HG02840 (cell line): ENCODE data around the gene UNC5B.

Experiments
- ATAC-seq: cut with Tn5 transposase; IDR thresholded peaks from one replicate; pipeline ENCODE4 v1.9.1; 2021; ENCODE audit warnings: mild to moderate bottlenecking, moderate library complexity, moderate number of reproducible peaks; ENCODE audit not compliant: unreplicated experiment, low FRiP score

UNC5B gene

DNA sequence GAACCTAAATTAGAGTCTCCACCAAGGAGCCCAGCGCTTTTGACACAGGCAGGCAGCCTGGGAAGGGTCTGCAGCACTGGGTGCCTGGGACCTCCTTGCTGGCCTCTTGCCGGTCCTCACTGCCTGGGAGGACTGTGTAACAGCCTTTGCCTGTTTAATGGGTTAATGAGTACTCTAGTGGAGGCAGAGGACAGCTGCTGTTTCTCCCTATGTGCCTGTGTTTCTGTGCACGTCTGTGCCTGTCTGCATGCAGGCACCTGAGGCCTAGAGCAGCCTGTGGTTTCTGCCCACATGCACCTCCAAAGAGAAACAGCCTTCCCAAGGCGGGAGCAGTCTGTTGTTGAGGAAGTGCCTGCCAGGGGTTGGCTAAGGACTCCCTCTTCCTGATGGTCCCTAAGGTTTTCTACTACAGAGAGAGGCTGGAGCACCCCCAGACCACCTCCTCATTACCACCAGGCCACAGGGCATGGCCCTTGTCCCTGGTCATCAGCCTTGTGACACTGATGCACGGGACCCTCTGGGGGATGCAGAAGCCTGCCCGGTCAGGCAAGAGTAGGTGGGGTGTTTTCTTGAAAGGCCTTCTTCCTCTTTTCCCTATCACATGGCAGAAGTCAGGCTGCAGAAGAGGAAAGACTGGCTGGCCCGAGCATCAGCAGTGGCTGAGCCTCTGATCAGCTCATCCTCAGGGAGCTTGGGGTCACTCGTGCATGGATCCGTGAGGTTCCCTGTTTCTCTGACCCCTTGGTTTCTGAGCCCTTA lies 120.9 kb downstream of the UNC5B start:
- ATAC-seq, result no peak

GRCh38 chr10:71334221-71334791 lies 121.9 kb downstream of the UNC5B start:
- ATAC-seq, result no peak

DNA sequence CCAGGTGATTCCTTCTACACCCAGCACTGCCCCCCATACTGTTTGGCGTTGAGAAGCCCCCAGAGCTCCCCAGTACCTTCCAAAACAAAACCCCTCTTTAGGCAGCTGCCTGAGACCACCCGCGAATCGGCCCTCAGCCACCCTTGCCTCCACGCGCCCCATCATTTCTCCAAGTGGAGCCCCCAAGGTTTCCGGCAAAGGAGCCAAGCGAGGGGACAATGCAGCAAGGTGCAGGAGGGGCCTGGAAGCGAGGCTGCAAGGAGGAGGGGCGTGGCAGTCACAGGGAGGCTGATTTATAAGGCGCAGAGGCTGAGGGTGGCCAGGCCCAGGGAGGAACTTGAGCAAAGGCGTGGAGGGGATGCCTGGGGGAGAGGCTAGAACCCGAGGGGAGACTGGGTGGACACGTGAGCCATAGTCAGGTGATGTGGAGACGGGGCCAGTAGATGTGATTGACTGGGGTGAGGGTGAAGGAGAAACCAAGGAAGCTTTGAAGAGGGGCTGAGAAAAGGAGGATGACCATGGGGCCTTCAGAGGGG lies 122.9 kb downstream of the UNC5B start:
- ATAC-seq, result no peak

DNA sequence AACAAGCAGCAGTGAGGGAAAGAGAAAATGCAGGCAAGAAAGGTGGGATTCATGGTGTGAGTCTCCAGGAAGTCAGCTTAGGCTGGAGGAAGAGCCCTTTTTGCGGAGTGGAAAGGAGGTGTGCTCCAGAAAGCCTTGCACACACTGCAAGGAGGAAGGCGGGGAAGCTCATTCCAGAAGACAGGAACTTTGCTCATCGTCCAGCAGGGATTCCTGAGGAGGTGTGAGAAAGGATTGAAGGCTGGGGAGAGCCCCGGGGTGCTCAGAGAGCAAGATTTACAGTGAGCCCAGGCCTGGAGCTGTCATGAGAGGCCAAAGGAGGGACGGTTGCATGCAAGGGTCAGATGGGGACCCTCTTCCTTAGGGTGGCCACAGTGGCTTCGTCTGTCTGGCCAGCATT lies 124.3 kb downstream of the UNC5B start:
- ATAC-seq, result no peak

DNA sequence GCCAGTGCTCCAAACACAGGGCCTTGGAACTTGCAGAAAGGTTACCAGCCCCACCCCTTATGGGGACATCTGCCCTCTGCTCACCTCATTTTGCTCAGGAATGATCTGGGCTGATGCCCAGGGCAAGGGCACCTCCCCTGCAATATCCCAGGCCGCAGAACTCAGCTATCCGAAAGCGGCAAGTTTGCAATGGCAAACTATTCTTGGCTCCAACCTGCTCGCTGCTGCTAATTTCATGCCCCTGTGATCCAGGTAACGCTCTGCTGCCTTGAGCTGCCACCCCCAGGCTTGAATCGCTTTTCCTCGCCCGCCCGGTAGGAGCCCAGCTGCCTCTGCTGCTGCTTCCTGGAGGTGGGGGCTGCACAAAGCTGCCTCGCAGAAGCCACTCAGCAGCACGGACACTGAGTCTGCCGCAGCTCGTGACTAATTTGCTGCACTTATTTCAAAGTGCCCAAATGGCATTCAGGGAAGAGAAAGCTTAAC lies 124.9 kb downstream of the UNC5B start:
- no peak for ATAC-seq

DNA sequence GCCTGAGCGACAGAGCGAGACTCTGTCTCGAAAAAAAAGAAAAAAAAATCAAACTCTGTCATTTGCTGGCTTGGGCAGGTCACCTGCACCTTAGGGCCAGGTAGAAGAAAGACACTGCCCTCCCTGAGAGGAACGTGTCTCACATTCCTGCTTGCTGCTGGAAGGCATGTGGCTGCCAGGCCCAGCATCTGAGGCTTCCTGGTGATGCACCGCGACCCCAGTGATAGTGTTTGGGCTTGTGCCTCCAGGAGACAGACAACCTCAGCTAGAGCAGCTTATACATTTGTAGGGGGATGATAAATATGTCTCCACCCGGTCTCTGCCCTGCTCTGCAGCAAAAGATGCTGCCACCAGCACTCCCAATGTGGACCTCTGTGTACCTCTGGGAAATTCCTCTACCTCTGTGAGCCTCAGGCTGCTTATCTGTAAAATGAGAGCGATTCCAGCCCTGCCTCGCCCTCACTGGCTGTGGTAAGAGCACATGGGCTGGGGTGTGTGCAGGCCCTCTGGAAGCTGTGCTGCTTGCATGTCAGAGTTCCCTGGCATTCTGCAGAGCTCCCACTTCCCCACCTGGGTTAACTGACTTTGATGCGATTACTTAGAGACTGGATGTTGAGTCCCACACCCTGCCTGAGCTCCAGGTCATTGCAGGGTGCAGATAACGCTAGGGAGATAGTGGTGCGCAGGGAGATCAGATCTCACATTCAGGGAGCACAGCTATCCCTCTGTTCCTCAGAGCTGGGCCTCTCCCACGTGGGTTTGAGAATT lies 126.5 kb downstream of the UNC5B start:
- ATAC-seq, result no peak

DNA sequence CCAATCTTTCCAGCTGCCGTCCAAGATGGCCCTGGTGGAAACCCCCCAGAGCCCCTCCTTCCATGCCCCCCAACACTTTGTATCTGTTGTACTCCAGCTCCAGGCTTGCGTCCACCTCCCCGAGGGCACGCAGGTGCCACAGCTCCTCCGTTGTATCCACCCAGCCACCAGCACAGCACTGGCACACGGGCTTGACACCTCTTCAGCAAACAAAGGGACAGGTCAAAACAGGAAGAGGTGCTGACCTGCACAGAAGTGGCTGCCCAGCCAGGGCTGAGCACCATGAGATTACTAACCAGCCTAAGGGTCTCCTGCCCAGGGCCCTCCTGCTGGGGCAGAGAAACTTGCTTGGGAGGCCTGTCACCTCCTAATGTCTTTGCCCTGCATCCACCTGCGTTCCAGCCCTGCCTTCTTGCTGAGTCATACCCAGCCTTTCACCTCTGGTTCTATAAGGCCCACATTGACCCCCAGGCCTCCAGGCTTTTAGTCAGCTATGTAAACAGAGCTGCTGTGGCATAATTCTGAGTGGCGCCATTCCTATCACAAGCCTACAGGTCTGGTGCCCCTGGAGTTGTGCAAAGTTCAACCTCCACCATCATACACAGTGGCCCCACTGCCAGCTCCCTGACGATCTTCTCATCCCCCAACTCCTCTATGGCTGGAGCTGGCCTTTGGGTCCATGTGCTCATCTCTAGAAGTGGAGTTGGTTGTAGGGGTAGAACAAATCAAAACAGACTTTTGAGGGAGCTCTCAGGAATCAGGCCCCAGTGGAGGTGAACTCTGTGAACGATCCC lies 127.6 kb downstream of the UNC5B start:
- ATAC-seq, result no peak

DNA sequence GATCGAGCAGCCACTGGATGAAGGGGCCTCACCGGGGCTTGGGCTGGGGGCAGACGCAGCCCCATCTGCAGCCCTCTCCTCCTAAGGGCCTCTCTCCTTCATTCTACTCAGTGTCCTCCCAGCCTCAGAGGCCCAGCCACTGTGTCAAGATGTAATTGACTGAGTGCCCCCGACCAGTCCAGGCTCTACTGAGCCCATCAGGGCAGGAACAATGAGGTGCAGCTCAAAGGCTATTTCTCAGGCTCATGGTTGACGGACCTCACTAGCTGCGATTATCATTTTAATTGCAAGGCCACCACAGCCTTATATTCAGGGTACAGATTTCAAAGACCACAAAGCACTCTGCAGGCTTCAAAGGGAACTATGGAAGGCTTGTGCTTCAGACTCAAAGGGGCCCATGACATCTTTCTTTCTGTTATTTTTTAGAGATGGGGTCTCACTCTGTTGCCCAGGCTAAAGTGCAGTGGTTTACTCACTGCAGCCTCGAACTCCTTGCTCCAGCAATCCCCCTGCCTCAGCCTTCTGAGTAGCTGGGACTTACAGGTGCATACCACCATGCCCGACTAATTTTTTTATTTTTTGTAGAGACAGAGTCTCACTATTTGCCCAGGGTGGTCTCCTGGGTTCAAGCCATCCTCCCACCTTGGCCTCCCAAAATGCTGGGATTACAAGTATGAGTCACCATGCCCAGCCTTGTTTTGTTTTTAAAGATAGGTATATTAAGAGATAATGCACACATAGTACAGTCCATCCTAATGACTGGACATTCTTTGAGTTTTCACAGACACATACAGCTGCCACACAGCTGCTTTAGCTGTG lies 130.4 kb downstream of the UNC5B start:
- no peak for ATAC-seq

DNA sequence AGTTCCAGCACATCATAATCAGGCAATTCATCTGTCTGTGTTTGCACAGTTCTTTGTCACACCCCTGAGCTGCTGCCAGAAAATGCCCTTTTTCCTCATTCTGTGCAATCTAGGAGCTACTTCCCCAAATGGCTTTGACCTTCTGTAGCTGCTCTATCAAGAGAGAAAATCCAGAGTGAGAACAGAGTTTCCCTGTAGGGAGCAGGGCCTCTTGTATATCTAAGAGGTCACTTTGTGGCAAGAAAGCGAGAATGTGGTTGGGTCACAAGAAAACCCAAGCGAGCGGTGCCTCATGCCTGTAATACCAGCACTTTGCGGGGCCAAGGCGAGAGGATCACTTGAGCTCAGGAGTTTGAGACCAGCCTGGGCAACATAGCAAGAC lies 131.0 kb downstream of the UNC5B start:
- no peak for ATAC-seq

DNA sequence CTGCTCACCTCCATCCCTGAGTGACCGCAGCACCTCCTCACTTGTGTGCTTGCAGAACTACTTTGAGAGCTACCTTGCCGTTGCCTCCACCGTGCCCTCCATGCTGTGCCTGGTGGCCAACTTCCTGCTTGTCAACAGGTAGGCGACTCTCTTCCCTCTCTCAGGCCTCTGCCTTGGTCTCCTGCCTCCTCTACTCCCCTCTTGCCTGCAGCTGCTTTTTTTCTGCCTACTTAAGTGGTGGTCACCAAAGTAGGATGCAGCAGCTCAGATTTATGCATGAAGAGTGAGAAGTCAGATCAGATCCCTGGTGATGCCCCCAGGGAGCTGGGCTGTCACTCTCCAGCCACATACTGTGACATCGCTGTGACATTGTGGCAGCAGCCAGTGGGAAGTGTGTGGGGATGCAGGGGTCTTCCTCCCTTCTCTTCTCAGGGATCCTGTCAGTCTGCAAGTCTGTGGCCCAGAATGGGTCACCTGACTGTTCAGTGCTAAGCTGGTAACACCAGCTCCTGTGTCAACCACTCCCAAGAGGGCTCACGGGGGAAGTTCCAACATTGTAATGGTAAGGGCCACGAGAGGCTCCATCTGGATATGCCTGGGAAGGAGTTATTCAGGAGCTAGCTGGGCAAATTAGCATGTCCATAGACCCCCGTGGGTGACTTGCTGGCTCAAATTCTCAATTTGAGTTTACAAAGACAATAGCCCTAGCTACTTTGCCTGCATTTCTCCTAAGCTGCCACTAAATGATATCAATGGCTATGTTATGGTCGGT lies 132.0 kb downstream of the UNC5B start:
- no peak for ATAC-seq

DNA sequence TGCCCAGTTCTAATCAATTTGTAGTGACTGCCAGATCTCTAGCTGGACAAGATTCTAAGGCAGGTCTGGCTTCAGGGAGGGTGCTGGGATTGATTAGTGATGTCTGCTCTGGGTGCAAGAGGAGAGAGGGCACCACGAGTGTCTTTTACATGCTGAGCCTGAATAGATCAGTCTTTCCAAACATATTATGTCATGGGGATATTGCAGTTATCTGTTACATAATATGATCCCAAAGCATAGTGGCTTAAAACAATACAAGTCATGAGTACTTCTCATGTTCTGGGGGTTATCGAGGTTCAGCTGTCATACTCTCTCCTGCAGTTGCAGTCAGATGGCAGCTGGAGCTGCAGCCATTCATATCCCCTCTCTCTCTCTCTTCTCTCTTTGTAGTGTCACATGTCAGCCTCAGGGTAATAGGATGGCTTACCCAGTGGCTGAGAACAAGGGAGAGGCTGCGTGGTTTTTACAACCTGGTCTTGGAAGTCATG lies 132.7 kb downstream of the UNC5B start:
- no peak for ATAC-seq

DNA sequence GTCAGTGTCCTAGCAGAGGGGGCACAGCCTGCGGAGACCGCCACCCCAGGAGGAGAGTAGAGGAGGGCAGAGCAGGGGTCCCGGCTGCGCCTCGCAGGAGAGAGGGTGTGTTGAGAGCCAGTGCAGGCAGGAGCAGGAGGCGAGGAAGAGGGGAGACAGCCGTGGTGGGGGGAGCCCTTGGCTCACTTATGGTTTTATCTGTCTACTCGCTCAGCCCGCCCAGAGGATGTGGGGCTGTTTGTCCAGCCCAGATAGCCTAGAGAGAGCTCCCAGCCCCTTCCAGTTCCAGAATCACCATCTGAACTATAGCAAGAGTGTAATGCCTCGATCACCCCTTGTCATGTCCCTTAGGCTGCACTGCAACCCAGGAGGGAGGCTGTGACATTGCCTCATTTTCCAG lies 133.3 kb downstream of the UNC5B start:
- no peak for ATAC-seq

GRCh38 chr10:71346731-71347130 lies 134.4 kb downstream of the UNC5B start:
- no peak for ATAC-seq

DNA sequence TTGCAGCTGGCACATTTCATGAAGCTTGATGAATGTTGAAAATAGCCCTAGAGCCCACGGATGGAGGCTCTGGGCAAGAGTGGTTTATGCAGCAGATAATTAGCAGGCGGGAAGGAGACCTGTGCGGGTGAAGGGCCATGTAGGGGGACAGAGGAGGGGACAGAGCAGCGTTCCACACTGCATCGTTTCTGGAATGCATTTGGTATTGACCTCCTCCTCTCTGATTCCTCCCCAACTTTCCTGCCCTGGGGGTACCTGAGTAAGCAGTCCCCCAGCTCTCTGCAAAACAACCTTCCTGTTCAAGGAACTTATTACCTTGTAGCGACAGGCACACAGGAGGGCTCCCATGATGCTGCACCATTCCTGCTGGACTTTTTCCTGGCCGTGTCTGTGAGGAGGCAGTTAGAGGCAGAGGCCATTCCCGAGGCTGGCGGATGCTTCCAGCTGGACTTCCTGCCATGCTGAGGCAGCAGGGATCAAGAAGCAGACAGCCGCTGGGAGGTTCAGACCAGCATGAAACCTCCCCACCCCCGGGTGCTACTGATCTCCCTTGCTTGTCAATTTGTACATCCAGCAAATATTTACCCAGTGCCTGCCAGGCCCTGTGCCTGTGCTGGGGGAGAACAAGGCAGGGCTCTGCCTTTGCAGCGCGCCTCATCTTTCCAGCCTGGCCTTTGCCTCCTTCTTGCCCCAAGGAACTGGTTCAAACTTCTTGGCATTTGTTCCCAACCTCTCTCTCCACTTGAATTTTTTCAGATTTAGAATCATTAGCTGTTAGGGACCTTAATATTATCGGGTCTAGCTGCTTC lies 135.4 kb downstream of the UNC5B start:
- no peak for ATAC-seq

- ATAC-seq, result no peak
Observed at GRCh38 chr10:71348850-71349249, 136.5 kb downstream of the UNC5B start.

- ATAC-seq, result no peak
Observed at GRCh38 chr10:71349406-71349805, 137.0 kb downstream of the UNC5B start.

DNA sequence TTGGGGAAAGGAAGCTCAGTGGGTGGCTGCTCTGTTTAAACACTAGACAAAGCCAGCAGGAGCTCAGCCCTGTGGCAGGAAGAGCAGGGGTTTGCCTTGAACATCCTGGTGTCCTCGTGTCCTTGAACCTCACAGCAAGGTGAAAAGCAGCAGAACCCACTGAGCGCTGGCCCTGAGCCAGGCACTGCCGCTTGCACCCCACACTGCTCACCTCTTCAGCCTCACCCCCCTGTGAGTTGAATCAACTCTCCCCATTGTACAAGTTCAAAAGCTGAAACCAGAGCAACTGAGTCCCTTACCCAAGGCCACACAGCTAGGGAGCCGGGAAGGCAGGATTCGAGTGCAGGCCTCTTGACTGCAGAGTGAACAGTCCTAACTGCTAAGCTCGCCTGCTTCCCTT lies 138.7 kb downstream of the UNC5B start:
- no peak for ATAC-seq
